GM21528 (cell line): Measurements from ENCODE around the gene TBC1D5.
"Not testable (repeated sequence)": the region's sequence is repeated elsewhere in the genome, so short reads cannot be mapped to it uniquely, and the experiment has no call there.

Experiments used
- ATAC-seq: cut with Tn5 transposase; IDR thresholded peaks from one replicate; pipeline ENCODE4 v1.9.1; 2021; ENCODE audit warnings: mild to moderate bottlenecking, moderate library complexity; ENCODE audit not compliant: unreplicated experiment, low FRiP score

Gene TBC1D5

GRCh38 chr3:17655743-17656142 is 86.7 kb downstream of the TBC1D5 start:
- peak; percentile 86 for ATAC-seq

GRCh38 chr3:17649748-17650147 is 92.7 kb downstream of the TBC1D5 start:
- ATAC-seq = not testable (repeated sequence)

- ATAC-seq = not testable (repeated sequence)
Measured at GRCh38 chr3:17648630-17649355, 93.6 kb downstream of the TBC1D5 start.

- ATAC-seq = no peak
Measured at GRCh38 chr3:17645074-17645698, 97.2 kb downstream of the TBC1D5 start.

GRCh38 chr3:17643691-17644090 is 98.7 kb downstream of the TBC1D5 start:
- ATAC-seq = no peak

GRCh38 chr3:17642474-17642873 is 100.0 kb downstream of the TBC1D5 start:
- ATAC-seq = no peak

- no peak for ATAC-seq
Measured at GRCh38 chr3:17640466-17640865, 102.0 kb downstream of the TBC1D5 start.

- ATAC-seq = no peak
Measured at GRCh38 chr3:17639765-17640164, 102.7 kb downstream of the TBC1D5 start.

GRCh38 chr3:17639257-17639656 is 103.2 kb downstream of the TBC1D5 start:
- no peak for ATAC-seq

GRCh38 chr3:17638356-17638755 is 104.1 kb downstream of the TBC1D5 start:
- ATAC-seq = no peak

GRCh38 chr3:17635675-17636074 is 106.8 kb downstream of the TBC1D5 start:
- not testable (repeated sequence) for ATAC-seq

- no peak for ATAC-seq
Measured at GRCh38 chr3:17634964-17635363, 107.5 kb downstream of the TBC1D5 start.

GRCh38 chr3:17634201-17634600 is 108.2 kb downstream of the TBC1D5 start:
- no peak for ATAC-seq

- no peak for ATAC-seq
Measured at GRCh38 chr3:17632401-17633100, 109.9 kb downstream of the TBC1D5 start.

- ATAC-seq = no peak
Measured at GRCh38 chr3:17631609-17632008, 110.8 kb downstream of the TBC1D5 start.

- no peak for ATAC-seq
Measured at GRCh38 chr3:17629400-17629799, 113.0 kb downstream of the TBC1D5 start.

- ATAC-seq = no peak
Measured at GRCh38 chr3:17626395-17626794, 116.0 kb downstream of the TBC1D5 start.

GRCh38 chr3:17625133-17625532 is 117.3 kb downstream of the TBC1D5 start:
- no peak for ATAC-seq

GRCh38 chr3:17623464-17623863 is 119.0 kb downstream of the TBC1D5 start:
- ATAC-seq = no peak

- ATAC-seq = no peak
Measured at GRCh38 chr3:17619968-17620367, 122.5 kb downstream of the TBC1D5 start.

- ATAC-seq = not testable (repeated sequence)
Measured at GRCh38 chr3:17613017-17613416, 129.4 kb downstream of the TBC1D5 start.

- ATAC-seq = no peak
Measured at GRCh38 chr3:17607905-17608304, 134.5 kb downstream of the TBC1D5 start.
